ENCODE measurements around the gene PARD3B. TPM values are rescaled to one million over a fixed set of nuclear protein-coding genes. Genes with fewer than 3 reads are reported as not detected.

PARD3B gene
- total and polyA plus RNA-seq, 2 experiments from 2014 or later, result 3.5 to 4.4 TPM

- TF ChIP-seq ZNF462 (CRISPR knock-in tag; IDR thresholded peaks at IDR 0.05), result no peak
- TF ChIP-seq STAT1 (IDR thresholded peaks at IDR 0.05; ENCODE audit: unreplicated experiment), result no peak
- no peak for TF ChIP-seq ZNF331 (CRISPR knock-in tag; IDR thresholded peaks at IDR 0.05; ENCODE audit: low read depth)
- no peak for TF ChIP-seq ETS1 (IDR thresholded peaks at IDR 0.05)
- no peak for TF ChIP-seq CREB1 (CRISPR knock-in tag; IDR thresholded peaks at IDR 0.05; ENCODE audit: low read depth)
- TF ChIP-seq CTCF (conservative IDR thresholded peaks at IDR 0.05; ENCODE audit: low read depth in 2 of 2), result no peak
- TF ChIP-seq EZH2phosphoT487 (IDR thresholded peaks at IDR 0.05; ENCODE audit: unreplicated experiment), result no peak
- no peak for TF ChIP-seq ZNF114 (CRISPR knock-in tag; IDR thresholded peaks at IDR 0.05)
- TF ChIP-seq JUNB (IDR thresholded peaks at IDR 0.05; ENCODE audit: unreplicated experiment), result no peak
Observed at GRCh38 chr2:205646680-205647079, 1101.4 kb downstream of the PARD3B start (continued).
